DMS79 (cell line): ENCODE data around the gene LAMB4.

Experiments used
- DNase-seq: peaks from one replicate; lab custom pipeline; 2025; lab: John Stamatoyannopoulos, UW

The LAMB4 gene

DNA sequence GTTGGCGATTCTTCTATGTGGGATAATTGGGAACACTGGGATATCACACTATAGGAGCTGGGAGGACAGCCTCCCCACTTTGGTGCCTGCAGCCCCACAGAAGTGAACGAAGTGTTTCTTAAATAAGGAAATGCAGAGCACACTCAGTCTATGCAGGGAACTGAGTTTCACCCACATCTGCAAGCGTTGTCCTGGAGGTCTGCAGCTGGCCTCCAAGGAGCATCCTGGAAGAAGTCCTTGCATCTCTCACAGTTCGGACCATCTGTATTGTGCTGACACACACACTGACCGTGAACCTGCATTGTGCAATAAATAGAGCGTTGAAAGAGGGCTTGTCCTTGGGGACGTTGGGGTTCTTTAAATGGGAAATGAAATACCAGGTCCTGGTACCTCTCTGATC is 25.8 kb downstream of the LAMB4 start:
- DNase-seq, result no peak

DNA sequence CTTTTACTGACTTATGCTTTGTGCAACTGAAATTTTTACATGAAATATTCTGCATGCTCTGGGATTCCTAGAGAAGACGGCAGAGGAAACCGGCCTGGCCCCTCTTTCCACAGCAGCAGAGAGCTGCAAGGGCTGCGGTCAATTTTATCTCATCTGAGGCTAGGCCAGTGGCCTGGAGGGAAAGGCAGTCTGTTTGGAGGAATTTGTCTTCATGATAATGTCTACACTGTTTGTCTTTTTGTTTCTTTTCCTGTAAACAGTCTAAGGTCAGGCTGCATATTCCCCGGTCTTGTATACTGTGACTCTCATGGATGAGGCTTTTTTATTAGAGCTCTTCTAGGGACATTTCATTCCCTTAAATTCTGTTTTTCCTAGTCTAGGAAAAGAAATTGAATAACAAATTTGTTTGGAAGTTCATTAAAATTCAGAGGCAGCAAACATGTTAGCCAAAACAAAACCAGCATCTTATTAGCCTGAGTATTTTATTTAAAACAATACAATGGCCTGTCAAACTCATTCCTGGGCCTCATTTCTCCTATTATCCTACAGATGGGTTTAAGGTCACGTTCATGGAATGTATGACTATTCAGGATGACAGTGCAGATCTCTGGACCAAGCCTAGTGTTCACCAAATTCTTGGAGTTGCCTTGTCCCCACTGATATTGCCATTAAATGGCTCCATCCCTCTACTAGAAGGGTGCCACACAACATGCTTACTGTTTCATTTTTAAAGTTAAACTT is 26.4 kb downstream of the LAMB4 start:
- DNase-seq, result no peak

DNA sequence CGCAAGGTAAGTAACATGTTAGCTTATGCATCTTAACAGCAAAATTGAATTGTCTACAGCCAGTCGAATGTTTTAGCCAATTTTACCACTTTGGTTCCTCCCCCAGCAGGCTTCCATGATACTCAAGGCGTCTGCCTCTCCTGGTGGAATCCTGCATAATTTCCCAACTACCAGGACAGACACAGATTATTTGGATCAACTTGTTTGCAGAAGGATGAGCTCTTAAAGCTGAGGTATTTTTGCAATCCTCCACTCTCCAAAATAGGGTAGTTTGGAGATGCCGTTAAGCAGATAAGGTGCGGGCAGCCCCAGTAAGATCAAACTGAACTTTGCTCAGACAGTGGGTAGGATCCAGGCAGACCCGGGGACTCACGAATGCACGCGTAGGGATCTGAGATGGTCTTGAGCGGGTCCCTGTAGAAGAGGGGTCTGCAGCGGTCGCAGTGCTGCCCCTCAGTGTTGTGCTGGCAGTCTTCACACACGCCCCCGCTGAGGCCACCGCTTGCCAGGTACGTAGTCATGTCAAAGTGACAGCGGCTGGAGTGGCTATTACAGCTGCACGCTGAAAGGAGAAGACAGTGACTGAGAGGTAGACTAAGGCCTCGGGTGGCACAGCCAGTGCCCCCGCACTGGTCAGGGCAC is 27.4 kb downstream of the LAMB4 start:
- no peak for DNase-seq

DNA sequence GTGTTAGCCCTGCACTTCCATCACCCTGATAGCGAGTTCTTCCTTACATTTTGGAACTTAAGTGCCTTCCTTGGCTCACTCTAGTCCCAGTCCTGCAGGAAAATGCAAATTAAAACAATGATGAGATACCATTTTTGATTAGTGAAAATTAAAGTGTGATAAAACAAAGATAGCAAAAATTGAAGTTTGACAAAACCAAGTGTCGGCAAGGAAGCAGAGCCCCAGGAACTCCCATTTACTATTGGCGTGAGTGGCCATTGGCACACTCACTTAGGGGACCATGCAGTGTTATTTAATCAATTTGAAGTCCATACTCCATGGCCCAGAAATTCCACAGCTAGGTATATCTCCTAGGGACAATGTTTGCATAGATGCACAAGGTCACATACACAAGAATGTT is 28.4 kb downstream of the LAMB4 start:
- DNase-seq, result no peak

DNA sequence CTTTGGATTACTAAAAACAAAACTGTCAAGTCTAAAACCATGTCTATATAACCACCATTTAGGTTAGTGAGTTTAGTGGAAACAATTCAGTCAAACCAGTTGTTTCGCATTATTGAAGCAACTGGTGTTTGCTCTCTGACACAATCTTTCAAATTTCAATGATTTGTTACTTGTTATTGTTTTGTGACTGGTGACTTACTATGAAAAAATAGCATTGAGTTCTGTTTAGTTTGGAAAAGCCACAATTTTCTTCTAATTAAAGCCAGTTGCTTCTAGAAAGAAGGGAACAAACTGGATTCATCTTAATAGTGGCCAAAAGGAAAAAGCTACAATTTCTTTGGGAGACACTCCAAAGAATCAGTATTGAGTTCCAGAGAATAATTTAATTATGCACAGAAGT is 30.4 kb downstream of the LAMB4 start:
- DNase-seq, result no peak

DNA sequence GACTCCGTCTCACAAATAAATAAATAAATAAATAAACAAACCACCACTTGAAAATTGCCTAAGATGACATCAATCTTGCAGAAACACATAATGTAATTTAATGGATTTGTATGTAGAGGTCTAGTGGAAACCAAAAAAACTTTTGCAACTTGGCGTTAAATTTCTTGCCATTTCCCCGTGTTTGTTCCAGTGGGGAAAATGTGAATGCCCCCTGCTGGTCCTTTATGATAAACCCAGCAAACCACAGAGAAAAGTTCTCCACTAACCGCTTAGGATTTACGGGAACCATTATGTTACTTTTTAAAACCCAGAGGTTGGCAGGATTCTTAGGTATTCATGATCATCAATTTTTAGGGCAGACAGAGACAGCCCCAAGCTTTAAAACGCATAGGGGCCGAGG is 32.5 kb downstream of the LAMB4 start:
- no peak for DNase-seq

DNA sequence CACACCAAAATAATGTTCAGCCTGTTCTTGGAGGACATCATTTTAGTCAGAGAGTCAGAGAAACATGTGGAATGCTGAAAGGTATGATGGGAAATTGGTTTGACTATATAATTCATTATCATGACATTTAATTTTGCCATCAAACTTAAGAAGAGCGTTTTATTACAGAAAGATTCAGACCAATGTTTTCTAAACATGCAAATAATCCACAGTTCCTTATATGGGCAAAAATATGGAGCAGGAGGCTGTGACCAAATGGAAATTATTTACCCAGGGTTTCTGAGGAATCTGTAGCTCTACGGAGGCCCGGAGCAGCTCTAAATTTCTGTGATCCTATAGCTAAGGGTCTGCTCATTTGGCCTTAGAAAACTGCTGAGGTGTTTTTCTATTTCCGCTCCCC is 33.2 kb downstream of the LAMB4 start:
- no peak for DNase-seq

DNA sequence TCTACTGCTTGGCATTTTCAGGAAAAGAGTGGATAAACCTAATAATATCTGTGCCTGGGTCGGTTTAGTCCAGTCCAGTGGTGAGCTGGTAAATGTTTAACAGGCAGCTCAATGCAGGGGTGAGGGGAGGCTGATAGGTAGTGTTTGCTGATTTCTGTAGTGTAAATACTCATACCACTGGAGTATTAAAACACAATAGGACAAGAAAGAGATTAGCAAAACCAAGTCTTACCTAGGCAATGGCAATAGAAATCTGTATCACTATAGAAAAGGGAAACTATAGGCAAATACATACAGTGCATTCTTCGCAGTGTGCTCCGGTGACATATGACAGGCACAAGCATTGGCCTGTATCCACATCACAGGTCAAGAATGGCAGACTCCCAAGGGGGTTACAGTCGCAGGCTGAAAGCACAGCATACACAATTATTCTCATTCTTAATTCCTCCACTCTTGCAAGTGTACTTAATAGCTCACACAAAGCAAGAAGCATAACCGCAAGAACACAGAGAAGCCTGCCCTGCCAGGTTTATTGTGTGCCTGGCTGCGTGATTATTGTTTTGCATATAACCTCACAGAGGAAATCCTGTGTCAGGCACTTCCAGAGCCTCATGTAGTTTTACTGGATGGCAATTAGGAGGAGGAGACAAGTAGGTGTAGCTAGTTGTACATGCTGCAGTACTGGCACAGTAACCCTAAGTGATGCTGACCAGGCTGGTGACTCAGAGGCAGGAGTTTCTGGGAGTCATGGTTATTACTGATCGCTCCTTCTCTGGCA is 35.0 kb downstream of the LAMB4 start:
- peak; percentile 88 for DNase-seq

DNA sequence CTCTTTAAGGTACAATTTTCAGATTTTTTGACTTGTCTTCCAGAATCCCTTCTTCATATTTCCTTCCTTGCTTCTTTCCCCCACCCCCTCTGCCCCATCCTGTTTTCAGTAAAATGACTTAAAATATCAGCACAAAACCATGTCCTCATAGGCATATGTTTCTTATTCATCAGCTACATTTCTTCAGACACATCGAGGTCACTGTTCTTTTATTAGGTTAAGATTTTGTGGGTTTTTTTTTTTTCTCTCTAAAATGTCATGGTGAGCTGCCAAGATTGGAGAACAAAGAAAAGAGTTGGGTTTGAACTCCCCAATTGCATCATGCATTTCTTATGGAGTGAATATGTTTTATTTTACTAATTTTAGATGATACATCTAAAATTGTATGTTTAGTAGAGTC is 35.8 kb downstream of the LAMB4 start:
- DNase-seq, result no peak

DNA sequence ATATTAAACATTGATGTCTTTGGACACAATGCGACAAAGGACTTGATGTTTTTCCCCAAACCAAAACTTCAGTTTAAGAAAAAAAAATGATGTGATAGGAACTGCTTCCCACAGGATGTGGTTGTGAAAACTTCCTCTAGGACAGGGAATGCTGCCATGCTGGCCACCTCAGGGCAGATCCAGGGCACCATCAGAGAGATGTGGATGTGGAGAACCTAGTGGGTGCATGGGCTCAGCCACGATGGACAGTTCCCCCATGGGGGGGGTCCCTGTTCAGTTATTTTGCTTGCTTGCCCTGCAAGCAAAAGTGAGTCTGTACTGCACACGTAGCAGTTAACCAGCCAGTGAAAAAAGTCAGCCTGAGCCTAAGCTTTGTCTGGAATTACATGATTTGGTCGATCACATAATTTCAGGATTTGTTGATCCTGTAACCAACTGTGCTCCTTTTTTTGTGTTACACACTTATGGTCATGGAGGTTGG is 36.3 kb downstream of the LAMB4 start:
- no peak for DNase-seq

DNA sequence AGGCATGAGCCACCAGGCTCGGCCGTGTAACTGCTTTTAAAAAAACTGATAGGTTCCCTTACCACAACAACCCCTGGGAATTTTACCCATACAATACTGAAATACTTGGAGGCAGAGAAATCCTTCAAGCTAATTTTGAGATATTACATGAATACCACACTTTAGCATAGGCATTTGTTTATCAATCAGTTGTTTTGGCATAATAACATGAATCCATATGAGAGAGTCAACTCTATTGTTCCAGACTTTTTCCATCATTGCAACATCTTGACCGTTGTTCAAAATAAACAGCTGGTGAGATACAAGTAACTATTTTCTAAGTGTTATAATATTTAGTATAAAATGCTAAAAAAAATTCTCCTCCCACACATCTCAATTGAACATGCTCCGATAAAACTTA is 36.8 kb downstream of the LAMB4 start:
- no peak for DNase-seq

DNA sequence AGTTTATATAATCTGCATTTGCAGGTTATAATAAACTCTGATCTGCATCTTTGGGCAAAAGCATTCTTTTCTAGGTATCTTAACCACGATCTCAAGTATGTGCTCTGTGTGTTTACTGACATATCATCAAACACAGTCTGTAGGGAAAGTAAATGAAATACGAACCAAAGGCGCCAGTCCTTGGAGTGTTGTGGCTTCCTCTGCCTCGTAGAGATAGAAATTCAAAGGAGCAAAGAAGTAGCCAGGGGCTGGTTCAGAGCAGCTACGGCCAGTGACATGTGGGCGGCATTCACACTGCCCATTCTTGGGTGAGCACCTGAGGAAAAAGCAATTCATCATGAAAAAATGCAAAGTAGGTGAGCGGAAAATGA is 38.7 kb downstream of the LAMB4 start:
- peak; percentile 11 for DNase-seq

DNA sequence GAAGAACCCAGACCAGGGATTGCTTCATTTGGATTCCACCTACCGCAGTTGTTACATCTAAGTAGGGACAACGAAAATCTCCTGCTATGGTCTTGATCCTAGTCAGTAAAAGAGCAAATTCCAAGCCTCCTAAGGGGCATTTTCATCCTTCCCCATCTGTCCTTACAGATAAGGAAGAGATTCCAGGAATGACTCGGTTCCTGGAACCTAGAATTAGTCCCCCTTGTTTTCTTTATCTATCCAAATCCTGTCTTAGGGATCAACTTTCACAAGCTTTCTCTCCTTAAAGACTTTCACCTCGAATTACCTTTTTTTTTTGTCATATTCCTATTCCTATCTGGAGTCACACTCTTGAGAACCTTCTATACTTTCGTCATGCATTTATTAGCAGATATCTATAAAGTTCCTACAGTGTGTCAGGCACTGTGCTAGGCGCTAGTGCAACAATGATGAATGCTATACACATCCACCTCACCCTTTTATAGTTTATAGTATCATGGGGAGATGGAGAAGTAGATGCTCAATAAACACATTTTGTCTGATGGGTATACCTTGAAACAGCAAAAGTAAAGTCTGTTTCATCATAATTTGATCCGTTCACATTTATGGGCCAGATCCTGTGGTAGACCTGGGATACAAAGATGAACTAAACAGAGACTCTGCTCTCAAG is 39.2 kb downstream of the LAMB4 start:
- no peak for DNase-seq

DNA sequence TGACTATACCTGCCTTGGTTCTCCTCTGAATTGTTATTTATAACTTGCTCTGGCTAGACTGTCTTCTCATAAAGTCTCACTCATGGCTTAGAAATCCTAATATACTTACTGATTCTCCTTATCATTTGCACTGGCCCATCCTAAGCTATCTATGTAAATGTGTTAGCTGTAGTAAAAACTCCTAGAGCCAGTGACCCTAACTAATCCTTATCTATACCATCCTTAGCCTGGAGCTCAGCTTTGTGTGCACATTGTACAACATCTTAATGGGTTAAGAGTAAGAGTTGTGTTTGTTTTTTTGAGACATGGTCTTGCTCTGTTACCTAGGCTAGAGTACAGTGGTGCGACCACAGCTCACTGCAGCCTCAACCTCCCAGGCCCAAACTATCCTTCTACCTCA is 40.8 kb downstream of the LAMB4 start:
- DNase-seq, result no peak

DNA sequence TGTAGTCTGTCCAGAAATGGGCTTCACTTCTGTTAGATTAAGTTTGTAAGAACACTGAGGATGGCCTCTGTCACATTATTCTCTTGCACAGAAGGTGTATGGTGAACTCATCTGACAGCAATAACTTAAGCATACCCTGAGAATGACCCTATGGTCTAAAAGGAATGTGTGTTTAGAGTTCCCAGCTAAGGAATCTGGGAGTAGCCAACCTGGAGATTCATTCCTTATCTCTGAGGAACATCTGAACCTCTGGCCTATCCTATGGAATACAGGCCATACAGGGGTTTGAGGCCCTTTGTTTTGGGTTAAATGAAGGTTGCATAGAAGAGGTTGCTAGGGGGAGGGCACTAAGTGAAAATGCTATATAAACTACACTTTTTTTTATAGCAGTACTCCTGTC is 41.4 kb downstream of the LAMB4 start:
- no peak for DNase-seq

DNA sequence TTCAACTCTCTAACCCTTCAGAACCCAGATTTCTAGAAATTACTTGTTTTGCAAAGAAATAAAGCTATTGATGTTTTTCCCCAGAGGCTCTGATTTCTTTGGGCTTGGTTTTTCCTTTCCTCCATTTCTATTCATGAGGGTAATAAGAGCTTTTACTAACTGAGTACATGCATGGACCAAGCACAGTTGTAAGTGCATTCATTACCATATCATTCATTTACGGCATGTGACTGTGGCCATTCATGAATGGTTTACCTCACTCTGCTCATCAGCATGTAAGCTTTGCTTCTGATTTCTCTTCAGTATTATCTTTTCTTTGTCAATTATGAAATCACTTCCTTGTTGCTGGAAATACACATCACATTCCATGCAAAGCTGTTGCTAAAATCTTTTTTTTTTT is 42.4 kb downstream of the LAMB4 start:
- no peak for DNase-seq

DNA sequence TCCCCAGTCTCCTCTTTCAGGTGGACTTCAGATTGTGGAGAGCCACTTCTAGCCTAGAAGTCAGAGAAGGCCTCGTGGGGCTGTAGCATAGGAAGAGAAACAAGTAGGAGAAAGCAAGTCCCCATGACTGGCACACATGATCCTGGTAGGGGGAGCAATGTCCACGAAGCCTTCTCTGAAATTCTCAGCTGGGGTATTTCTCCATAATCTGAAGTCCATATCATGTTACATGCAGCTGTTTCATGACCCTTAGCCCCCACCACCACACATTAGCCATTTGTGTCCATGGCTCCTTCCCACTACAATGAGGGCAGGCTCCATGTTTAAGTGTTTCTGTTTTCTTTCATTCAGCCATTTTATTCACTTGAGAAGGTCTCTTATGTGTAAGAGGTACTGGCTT is 43.2 kb downstream of the LAMB4 start:
- no peak for DNase-seq

DNA sequence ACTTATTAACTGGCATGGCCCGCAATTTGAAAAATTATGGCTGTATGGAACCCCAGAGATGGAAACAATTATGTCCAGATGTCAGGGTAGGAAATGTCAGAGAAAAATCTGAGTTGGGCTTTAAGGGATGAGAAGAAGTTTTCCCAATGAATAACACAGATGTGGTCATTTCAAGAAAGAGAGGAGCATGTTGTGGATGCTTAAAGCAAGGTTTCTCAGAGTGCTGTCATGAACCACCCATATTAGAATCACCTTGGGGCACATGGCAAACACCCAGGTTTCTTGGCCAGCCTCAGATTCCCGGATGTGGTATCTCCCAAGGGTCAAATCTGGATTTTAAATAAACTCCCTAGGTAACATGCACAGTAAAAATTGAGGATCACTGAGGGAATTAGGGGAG is 43.6 kb downstream of the LAMB4 start:
- no peak for DNase-seq

DNA sequence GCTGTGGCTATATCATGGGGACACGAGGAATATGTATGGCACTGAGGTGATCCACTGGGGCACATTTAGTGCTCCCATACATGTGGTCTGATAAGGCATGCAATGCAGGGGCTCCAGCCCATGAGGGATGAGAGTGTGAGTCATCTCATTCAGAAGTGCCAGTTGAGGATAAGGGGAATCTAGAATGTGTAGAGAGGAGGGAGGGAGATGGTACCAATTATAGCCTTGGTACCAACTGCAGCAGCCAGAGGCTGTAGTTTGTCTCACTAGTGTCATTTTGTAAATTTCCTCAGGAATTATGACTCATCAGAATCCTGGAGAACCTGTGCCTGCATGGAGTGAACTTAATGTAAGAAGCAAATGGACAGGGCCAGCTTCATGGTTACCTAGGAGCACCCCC is 46.2 kb downstream of the LAMB4 start:
- DNase-seq, result no peak

DNA sequence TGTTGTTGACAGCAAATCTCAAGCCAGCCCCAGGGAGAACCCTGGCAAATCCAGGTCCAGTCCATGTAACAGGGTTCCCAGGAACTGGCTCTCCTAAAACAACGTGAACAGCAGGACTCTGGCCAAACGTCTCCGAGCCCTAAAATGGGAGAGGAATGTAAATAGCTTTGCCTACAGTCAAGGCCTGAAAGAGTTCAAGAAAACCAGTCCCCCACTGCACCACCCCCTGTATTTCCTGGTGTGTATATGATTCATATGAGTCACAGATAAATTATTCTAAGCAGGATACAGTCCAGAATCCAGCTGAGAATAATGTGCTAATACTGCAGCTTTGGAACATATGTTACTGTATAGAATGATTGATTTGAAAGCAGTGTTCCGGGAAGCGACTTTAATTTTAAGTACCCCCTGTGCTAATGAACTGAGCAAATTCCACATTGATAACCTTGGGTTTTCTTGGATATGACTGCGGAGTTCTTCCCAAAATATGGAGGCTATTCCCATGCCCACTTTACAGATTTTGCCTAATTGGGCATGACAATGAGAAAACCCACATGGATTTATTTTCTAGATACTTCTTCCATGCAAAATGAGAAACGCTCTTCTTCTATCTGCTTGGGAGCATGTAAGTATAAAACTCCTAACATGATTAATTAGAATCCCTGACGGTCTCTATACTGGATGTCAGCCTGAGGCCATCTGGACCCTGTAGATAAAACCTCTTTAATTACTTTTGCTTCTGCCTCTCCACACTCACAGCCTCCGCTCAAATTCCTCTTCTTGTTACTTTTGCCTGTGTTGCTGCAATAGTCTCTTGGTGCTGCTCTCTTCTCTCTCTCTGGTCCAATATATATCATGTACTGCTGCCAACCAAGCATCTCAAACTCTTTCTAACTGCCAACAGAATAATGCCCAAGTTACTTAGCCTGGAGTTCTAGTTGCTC is 50.2 kb downstream of the LAMB4 start:
- no peak for DNase-seq

DNA sequence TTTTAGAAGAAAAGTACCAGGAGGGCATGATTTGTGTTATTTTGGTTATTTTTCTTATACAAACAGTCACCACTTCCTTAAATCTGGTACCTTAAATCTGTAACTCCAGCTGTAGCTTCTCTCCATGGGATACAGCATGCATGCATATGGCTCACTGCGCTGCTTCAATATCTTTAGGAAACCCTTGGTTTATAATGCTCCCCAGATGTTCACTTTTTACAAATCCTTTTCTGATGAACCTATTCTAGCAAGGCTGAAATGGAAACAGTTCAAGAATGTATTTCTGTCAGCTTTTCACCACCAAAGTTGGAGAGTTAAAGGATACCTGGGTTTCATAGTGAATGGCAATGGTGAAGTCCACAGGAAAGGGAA is 50.9 kb downstream of the LAMB4 start:
- no peak for DNase-seq

DNA sequence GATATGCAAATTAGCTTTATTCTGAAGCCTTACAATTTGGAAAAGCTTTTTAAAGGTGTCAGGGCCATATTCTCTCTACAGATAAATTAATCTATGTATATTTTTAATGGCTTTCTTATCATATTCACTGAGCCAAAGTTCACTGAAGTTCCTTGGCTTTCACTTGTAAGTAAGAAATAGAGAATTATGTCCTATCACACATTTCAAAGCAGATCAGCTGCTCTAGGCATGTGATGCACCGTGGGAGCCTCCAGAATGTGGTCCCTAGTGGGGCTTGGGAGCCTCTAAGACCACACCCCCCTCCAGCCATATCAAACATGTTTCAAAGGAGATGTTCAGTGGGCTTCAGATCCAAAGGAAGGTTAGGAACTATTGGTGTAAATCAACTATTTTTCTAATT is 51.5 kb downstream of the LAMB4 start:
- DNase-seq, result no peak
